PC-3 (cell line): ENCODE data around the gene RGL4.

Experiments
- EZH2 ChIP-seq: fragments of 300-600 bp; sonication (generic); IDR thresholded peaks from one replicate; pipeline ENCODE4 v1.6.1; 2017; ENCODE audit warnings: antibody characterized with exemption, mild to moderate bottlenecking, low read length; ENCODE audit not compliant: unreplicated experiment
- TF ChIP-seq, protein P1 (sequence below): fragments of 300-600 bp; sonication (generic); conservative IDR thresholded peaks from 2 replicates; pipeline ENCODE4 v1.5.1; 2017; ENCODE audit warnings: antibody characterized with exemption, low read depth, mild to moderate bottlenecking, low read length

DNA sequence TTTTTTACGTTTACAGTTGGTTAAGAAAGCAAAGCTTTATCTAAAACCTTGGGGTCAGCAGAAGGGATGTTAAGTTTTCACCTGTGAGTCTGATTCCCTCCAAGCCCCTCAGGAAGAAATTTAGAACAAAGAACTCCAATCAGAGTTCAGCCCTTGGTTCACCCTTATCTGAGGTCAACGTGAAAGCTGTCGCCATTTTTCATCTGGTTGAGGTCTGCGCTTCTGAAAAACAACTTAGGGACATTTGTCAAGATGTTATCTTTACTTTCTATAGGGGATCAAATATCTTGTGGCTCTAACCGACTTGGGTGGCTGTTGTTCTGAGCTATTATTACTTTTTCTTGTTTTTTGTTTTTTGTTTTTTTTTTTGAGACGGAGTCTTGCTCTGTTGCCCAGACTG lies 30.0 kb downstream of the RGL4 start:
- TF ChIP-seq, protein P1, sequence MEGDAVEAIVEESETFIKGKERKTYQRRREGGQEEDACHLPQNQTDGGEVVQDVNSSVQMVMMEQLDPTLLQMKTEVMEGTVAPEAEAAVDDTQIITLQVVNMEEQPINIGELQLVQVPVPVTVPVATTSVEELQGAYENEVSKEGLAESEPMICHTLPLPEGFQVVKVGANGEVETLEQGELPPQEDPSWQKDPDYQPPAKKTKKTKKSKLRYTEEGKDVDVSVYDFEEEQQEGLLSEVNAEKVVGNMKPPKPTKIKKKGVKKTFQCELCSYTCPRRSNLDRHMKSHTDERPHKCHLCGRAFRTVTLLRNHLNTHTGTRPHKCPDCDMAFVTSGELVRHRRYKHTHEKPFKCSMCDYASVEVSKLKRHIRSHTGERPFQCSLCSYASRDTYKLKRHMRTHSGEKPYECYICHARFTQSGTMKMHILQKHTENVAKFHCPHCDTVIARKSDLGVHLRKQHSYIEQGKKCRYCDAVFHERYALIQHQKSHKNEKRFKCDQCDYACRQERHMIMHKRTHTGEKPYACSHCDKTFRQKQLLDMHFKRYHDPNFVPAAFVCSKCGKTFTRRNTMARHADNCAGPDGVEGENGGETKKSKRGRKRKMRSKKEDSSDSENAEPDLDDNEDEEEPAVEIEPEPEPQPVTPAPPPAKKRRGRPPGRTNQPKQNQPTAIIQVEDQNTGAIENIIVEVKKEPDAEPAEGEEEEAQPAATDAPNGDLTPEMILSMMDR: no peak
- TF ChIP-seq EZH2: no peak
